K562 (cell line): ENCODE measurements around the gene NCAPD2.

ENCODE experiments used
- ATF6 ChIP-seq: sonication (generic); formaldehyde crosslinking; IDR thresholded peaks from 2 replicates; pipeline ENCODE4 v1.4.0; 2020; ENCODE audit warnings: mild to moderate bottlenecking, missing genetic modification reagents
- BMI1 ChIP-seq: fragments of 150-350 bp; IDR thresholded peaks from 2 replicates; pipeline ENCODE4 v1.6.1; 2014; ENCODE audit warnings: low read length
- CC2D1A ChIP-seq: fragments of 450-650 bp; IDR thresholded peaks from 2 replicates; pipeline ENCODE4 v1.6.1; 2017; ENCODE audit warnings: mild to moderate bottlenecking
- CTCF ChIP-seq, 3 experiments: IDR thresholded peaks in 2 of 3; conservative IDR thresholded peaks in 1 of 3; 2 replicates each; pipeline ENCODE4 v1.5.1; 2011 to 2012; ENCODE audit warnings: low read length in 3 of 3, mild to moderate bottlenecking in 3 of 3, control low read depth in 2 of 3, improper control_type of control experiment in 1 of 3, inconsistent platforms in 1 of 3, low read depth in 1 of 3, mixed read lengths in 1 of 3, moderate library complexity in 1 of 3; ENCODE audit not compliant: insufficient read depth in 2 of 3
- E2F8 ChIP-seq: fragments of 450-650 bp; IDR thresholded peaks from 2 replicates; pipeline ENCODE4 v1.7.1; 2018; ENCODE audit warnings: mild to moderate bottlenecking, low read depth; ENCODE audit not compliant: partially characterized antibody
- EP300 ChIP-seq: IDR thresholded peaks from 2 replicates; pipeline ENCODE4 v1.6.1; 2012; ENCODE audit warnings: low read length, improper control_type of control experiment
- ESRRA ChIP-seq: fragments of 450-650 bp; IDR thresholded peaks from 2 replicates; pipeline ENCODE4 v1.6.1; 2014; ENCODE audit warnings: low read depth, mild to moderate bottlenecking, moderate library complexity, borderline replicate concordance
- MLLT1 ChIP-seq, 2 experiments: fragments of 450-650 bp; IDR thresholded peaks; 2 replicates each; pipeline ENCODE4 v1.6.1; 2016
- POLR2A ChIP-seq: fragments of 450-650 bp; conservative IDR thresholded peaks from 2 replicates; pipeline ENCODE4 v1.6.1; 2016
- REST ChIP-seq, 2 experiments: fragments of 450-650 bp; formaldehyde crosslinking in 1 of 2; IDR thresholded peaks; 2 replicates each; pipeline versions ENCODE4 v1.4.0 to v1.6.1; 2014 to 2020; ENCODE audit warnings: mild to moderate bottlenecking in 2 of 2, borderline replicate concordance in 1 of 2, low read depth in 1 of 2
- ZNF174 ChIP-seq: fragments of 250-450 bp; sonication (Bioruptor Pico); IDR thresholded peaks from 2 replicates; pipeline ENCODE4 v1.4.0; 2020; ENCODE audit warnings: mild to moderate bottlenecking
- ZNF785 ChIP-seq: fragments of 250-450 bp; sonication (Bioruptor Pico); IDR thresholded peaks from 2 replicates; pipeline ENCODE4 v1.4.0; 2020; ENCODE audit warnings: mild to moderate bottlenecking

DNA sequence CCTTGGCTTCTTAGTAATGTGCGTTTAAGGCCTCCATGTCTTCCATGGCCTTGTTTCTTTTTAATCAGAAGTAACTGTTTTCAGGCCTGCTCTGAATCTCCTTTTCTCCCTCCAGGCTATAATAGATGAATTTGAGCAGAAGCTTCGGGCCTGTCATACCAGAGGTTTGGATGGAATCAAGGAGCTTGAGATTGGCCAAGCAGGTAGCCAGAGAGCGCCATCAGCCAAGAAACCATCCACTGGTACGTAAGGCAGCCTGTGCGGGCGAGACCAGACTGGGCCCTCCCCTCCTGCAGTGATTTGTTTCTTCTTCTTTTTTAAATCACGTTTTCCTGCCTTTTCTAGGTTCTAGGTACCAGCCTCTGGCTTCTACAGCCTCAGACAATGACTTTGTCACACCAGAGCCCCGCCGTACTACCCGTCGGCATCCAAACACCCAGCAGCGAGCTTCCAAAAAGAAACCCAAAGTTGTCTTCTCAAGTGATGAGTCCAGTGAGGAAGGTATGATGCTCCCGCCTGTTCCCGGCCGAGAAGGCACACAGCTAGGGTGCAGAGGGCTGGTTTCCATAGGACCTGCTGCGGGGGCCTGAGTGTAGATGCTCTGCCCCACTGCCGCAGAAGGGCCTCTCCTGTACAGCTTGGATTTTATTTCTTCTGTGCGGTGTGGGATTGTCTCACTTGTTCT lies 36.8 kb downstream of the NCAPD2 start:
- TF ChIP-seq ATF6 (CRISPR knock-in tag) = no peak
- no peak for TF ChIP-seq REST (IDR thresholded peaks at IDR 0.05; ENCODE audit: borderline replicate concordance)
- no peak for TF ChIP-seq REST (CRISPR knock-in tag; IDR thresholded peaks at IDR 0.05; ENCODE audit: low read depth)
- TF ChIP-seq MLLT1 (IDR thresholded peaks at IDR 0.05) = no peak
- TF ChIP-seq E2F8 = no peak
- TF ChIP-seq ESRRA = no peak
- TF ChIP-seq EP300 = no peak
- TF ChIP-seq BMI1 = no peak
- TF ChIP-seq CC2D1A = no peak
- TF ChIP-seq CTCF (IDR thresholded peaks at IDR 0.05 in 2 of 3, conservative IDR thresholded peaks at IDR 0.05 in 1 of 3; ENCODE audit: insufficient read depth in 2 of 3, low read depth in 1 of 3, low read length in 3 of 3) = no peak
- no peak for TF ChIP-seq ZNF174
- no peak for TF ChIP-seq POLR2A
- TF ChIP-seq ZNF785 (CRISPR knock-in tag) = no peak
